GM19467 (cell line): Measurements from ENCODE around the gene UBE2N.
"Not testable (repeated sequence)": the region's sequence is repeated elsewhere in the genome, so short reads cannot be mapped to it uniquely, and the experiment has no call there.

Experiments used
- ATAC-seq: cut with Tn5 transposase; IDR thresholded peaks from one replicate; pipeline ENCODE4 v1.9.1; 2021; ENCODE audit warnings: mild to moderate bottlenecking, moderate library complexity; ENCODE audit not compliant: unreplicated experiment

Gene UBE2N

GRCh38 chr12:93381976-93382437, 59.7 kb downstream of the UBE2N start:
- not testable (repeated sequence) for ATAC-seq

- ATAC-seq, result no peak
Observed at GRCh38 chr12:93381161-93381975, 60.4 kb downstream of the UBE2N start.

GRCh38 chr12:93380480-93381121, 61.1 kb downstream of the UBE2N start:
- ATAC-seq, result no peak

DNA sequence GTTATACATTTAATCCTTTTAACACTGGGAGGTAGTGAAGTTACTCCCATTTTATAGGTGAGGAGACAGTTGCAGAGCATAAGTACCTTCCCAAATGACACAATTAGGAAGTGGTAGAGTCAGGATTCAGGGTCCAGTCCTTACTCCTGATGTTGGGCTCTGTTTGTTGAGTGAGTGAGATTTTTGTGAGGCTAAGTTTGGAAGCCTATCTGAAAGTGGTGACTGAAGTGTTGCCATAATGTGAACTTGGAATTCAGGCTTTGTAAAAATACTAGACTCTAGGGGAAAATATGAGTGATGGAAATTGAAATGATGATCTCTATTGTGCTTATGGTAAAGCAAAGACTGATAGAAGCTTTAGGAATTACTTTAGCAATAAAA, 61.8 kb downstream of the UBE2N start:
- no peak for ATAC-seq

DNA sequence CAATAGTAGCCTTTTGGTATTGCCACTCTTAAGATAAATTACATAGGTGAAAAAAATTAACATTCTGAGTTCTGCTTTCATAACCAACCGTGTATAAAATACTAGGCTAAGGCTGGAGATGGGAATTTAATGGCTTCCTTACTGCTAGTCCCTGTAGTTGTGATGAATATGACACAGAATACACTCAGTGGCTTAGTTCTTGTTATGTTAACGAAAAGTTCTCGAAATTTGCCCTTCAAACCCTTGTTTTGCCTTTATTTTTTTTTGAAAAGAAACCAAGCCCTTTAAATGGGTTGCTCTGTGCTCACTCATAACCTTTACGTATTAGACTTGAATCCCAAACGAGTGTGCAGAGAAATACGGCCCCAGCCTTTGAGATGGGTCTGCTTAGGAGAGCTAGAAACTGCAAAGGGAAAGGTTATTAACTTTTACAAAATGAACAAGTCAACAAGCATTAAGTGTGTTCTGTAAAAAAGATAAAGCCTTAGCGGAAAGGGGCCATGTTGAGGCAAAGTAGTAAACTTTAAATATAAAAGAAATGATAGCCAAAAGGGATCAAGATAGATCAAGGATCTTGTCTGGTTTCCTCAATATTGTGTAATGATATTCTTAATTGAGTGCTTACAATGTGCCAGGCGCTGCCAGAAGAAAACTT, 62.3 kb downstream of the UBE2N start:
- no peak for ATAC-seq

DNA sequence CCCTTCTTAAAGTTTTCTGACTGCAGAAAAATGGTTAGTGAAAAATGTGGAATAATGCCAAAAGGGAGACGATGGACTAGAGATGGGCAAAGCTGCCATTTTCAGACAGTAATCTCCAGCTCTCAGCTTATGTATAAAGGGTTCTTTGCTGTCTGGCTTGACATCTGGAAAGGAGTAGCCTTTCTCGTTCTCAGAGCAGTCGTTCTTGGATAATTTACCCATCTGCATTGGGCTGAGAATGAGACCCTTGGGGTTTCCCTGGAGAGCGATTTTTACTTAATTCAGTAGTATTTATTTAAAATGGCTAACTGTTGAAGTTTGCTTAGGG, 62.8 kb downstream of the UBE2N start:
- no peak for ATAC-seq

GRCh38 chr12:93378196-93378997, 63.4 kb downstream of the UBE2N start:
- peak; percentile 29 for ATAC-seq

DNA sequence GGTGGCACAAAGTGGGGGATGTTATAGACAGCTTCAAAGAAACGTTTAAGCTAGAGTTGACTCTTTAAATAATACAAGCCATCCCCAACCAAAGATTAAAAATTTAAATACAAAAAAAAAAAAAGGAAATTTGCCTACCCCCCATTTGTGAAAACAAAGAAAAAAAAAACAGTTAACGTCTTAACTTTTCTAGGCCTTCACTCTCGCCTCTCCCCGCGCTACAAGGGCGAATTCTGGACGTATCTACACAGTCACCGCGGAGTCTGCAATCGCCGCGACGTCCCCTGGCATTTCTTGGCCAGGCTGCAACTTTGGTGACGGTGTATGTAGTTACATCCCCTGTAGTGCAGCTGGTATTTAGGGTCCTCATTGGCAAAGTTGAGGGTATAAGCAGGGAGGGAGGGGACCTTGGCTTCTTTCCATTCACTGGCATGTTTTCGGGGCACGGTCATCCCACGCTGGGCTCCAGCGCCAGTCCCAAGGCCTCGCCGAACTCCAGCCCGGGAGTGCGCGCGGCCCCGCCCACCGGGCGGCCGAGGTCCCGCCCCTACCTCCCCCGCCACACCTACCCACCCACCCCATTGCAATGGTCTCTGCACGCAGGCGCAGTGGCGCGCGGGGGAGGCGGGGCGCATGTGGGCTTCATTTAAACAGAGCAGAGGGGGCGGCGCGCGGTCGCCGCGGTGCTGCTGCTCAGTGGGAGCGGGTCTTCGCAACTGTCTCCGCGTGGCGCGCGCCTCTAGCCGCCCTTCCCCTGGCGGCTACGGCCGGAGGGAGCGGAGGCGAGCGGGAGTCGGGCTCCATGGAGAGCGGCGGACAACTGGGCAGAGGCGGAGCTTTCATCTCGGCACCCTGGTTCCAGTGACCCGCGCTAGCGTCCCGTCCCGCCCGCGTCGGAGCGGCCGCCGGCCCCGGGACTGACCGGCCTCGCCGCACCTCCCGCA, 64.2 kb downstream of the UBE2N start, which contains the start of gene NUDT4:
Gene NUDT4 (plus strand): TSS at position 674 of the 944 bp plus-strand sequence. CDS start 398 bp downstream, outside the sequence.
- peak; percentile 70 for ATAC-seq

GRCh38 chr12:93376436-93377251, 65.1 kb downstream of the UBE2N start:
- ATAC-seq, result no peak

- no peak for ATAC-seq
Observed at GRCh38 chr12:93375906-93376305, 65.8 kb downstream of the UBE2N start.

GRCh38 chr12:93373961-93374656, 67.6 kb downstream of the UBE2N start:
- no peak for ATAC-seq

DNA sequence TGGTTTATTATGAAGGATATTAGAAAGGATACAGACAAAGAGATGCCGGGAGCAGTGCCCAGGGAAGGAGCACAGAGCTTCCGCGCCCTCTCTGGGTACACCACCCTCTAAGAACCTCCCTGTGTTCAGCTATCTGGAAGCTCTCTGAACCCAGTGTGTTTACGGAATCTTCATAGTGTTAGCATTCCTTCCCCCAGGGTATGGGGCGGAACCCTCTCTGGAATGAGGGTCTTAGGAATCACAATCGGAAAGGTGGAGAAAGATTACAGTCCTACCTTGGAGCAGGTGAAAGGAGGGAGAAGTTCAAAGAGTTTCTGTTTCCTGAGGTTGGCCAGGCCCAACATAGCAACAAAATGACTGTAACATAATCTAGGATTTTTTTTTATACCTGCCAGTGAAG, 70.8 kb downstream of the UBE2N start:
- no peak for ATAC-seq

- no peak for ATAC-seq
Observed at GRCh38 chr12:93369505-93369904, 72.2 kb downstream of the UBE2N start.

GRCh38 chr12:93368766-93369165, 73.0 kb downstream of the UBE2N start:
- ATAC-seq, result no peak

DNA sequence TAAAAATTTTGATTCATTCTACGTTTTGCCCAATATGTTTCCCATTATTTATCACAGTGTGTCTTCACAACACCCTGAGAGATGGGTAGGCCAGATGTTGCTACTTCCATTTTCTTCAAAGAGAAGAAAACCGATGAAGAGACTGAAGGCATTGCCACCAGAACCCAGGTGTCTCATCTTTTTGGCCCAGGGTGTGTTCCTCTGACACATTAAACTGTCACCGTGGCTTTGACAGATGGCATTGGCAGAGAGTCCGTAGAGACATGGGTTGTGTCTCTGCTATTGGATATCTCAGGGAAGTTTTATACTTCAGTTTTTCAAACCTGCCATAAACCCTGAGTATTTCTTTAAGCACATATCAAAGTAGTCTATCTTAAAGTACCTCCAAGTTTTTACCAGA, 75.3 kb downstream of the UBE2N start:
- ATAC-seq, result no peak

DNA sequence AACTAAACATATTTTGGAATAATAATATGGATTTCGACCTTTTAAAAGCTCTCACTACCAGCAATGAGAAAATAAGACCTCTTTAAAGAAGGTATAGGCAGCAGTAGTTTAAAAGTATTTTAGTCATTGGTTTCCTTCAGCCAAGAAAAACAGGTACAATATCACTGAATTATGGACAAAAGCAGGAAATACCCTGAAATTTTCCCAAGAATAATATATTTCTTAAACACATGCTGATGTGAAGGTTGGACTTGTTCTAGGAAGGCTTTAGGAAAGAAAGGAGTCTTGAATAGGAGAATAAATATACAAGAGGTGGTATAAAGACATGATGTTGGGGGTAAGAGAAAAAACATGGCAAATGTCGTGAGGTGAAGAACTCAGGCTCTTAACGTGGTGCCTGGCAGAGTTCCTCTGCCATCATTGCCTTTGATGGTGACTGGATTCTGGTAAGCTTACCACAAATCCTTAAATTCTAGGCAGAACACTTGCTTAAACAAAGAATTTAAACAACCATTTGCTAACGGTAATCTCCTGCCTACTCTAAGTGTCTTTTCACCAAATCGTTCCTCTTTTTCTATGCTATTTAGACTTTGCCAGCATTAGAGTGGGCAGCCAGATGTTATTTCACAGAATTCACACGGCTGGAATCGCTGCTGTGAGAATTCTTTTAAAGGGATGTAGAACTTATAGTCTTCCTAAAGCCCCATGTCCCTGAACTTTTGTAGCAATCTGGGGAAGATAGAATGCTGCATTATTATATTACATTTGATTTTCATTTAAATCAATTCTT, 75.9 kb downstream of the UBE2N start:
- ATAC-seq, result no peak

- ATAC-seq, result no peak
Observed at GRCh38 chr12:93363841-93364297, 77.9 kb downstream of the UBE2N start.
